ENCODE measurements around the gene THRAP3. TPM values are rescaled to one million over a fixed set of nuclear protein-coding genes. Genes with fewer than 3 reads are reported as not detected.

Gene THRAP3
- polyA plus RNA-seq, 1 experiment: 76.0 TPM

DNA sequence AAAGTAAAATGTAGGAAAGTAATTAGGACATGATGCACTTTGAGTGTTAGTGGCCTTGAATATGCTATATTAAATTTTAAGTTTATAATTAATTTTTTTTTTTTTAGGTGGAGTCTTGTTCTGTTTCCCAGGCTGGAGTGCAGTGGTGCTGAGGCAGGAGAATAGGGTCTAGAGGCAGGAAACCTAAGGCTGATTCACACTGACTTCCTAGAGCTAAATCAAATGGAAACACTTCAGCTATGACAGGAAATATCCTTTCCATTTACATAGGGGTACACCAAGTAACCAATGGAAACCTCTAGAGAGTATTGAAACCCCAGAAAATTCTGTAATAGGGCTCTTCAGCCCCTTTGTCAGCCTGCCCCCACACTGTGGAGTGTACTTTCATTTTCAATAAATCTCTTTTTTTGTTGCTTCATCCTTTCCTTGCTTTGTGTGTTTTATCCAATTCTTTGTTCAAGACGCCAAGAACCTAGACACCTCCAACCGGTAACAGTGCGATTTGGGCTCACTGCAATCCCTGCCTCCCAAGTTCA is 17.9 kb upstream of the THRAP3 start:
- Histone ChIP-seq H3K4me3 (ENCODE audit: low read depth, low read length) (no peak overlapping the region), H3K27me3 (ENCODE audit: control insufficient read depth, insufficient read depth, low read length) (no peaks in the 10 kb centered on the region), H3K27ac (ENCODE audit: low read depth, low read length) (no peak overlapping the region), H3K9me3 (ENCODE audit: control insufficient read depth, insufficient read depth, low read length) (no peaks in the 10 kb centered on the region; the same call in 1 of the 2 replicates)
- CTCF ChIA-PET: interaction anchor here (0.6 to 1.1 kb wide), 2 partner anchors 18 to 104 kb away, joined by 3 to 4 read pairs; no protein-coding TSS in a partner anchor
- POLR2A ChIA-PET: no interaction called here
- TF ChIP-seq, protein P1, sequence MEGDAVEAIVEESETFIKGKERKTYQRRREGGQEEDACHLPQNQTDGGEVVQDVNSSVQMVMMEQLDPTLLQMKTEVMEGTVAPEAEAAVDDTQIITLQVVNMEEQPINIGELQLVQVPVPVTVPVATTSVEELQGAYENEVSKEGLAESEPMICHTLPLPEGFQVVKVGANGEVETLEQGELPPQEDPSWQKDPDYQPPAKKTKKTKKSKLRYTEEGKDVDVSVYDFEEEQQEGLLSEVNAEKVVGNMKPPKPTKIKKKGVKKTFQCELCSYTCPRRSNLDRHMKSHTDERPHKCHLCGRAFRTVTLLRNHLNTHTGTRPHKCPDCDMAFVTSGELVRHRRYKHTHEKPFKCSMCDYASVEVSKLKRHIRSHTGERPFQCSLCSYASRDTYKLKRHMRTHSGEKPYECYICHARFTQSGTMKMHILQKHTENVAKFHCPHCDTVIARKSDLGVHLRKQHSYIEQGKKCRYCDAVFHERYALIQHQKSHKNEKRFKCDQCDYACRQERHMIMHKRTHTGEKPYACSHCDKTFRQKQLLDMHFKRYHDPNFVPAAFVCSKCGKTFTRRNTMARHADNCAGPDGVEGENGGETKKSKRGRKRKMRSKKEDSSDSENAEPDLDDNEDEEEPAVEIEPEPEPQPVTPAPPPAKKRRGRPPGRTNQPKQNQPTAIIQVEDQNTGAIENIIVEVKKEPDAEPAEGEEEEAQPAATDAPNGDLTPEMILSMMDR (IDR thresholded peaks at IDR 0.05; ENCODE audit: low read depth, low read length): no peak
- no peak for DNase-seq (ENCODE audit: low read depth, low spot score)

DNA sequence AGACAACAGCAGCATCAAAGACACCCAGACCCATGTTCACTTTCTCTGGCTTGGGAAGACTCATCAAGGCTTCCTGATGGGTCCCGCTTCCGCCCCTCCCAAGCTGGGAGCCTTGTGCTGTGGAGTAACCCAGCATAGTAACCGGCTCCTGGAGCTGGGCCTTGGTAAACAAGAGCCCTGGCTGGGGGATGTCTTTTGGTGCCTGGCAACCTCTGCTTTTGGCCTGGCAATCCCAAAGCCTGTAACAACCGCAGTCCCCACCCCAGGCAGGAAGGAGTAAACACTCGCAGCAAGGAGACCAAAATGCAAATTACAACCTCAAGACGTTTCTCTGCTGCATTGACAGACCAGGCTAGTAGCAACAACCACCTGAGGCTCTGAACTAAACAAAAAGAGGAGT is 16.9 kb upstream of the THRAP3 start:
- ChIA-PET POLR2A (no interaction called here), CTCF (interaction anchor here (1.1 kb wide), 1 partner anchor 19 kb away, joined by 4 read pairs; no protein-coding TSS in a partner anchor)
- no peak overlapping the region for H3K4me3 ChIP-seq (ENCODE audit: low read depth, low read length)
- no peak overlapping the region for H3K27ac ChIP-seq (ENCODE audit: low read depth, low read length)
- DNase-seq (ENCODE audit: low read depth, low spot score): no peak
- TF ChIP-seq, protein P1 (IDR thresholded peaks at IDR 0.05; ENCODE audit: low read depth, low read length): no peak
- H3K27me3 ChIP-seq (ENCODE audit: control insufficient read depth, insufficient read depth, low read length): no peaks in the 10 kb centered on the region
- H3K9me3 ChIP-seq (ENCODE audit: control insufficient read depth, insufficient read depth, low read length): no peaks in the 10 kb centered on the region; the same call in 1 of the 2 replicates

DNA sequence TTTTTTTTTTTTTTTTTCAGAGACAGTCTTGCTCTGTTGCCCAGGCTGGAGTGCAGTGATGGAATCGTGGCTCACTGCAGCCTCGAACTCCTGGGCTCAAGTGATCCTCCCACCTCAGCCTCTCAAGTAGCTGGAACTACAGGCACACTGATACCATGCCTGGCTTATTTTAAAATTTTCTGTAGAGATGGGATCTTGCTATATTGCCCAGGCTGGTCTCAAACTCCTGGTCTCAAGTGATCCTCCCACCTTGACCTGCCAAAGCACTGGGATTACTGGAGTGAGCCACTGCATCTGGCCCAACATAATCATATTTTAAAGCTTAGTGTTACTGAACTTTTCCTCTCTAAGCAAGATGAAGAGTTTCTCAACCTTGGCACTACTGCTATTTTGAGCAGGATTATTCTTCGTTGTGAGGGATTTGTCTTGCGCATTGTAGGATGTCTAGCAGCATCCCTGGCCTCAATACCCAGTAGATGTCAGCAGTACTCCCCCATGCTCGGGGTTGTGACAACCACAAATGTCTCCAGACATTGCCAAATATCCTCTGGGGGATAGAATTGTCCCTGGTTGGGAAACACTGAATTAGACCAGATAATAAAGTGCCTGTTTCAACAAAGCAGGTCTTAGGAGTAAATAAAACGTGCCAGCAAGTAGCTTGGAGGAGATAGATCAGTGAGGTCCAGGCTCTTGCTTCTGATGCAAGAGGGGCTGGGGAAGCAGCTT is 15.1 kb upstream of the THRAP3 start:
- TF ChIP-seq, protein P1 (IDR thresholded peaks at IDR 0.05; ENCODE audit: low read depth, low read length): no peak
- no peak overlapping the region for H3K4me3 ChIP-seq (ENCODE audit: low read depth, low read length)
- ChIA-PET CTCF (interaction anchor here (1.0 kb wide), 1 partner anchor 76 kb away, joined by 4 read pairs; no protein-coding TSS in a partner anchor), POLR2A (interaction anchor here (1.5 kb wide), 1 partner anchor 14 kb away, joined by 3 read pairs; no protein-coding TSS in a partner anchor)
- H3K27ac ChIP-seq (ENCODE audit: low read depth, low read length): no peak overlapping the region
- no peaks in the 10 kb centered on the region; the same call in 1 of the 2 replicates for H3K9me3 ChIP-seq (ENCODE audit: control insufficient read depth, insufficient read depth, low read length)
- no peaks in the 10 kb centered on the region for H3K27me3 ChIP-seq (ENCODE audit: control insufficient read depth, insufficient read depth, low read length)
- no peak for DNase-seq (ENCODE audit: low read depth, low spot score)

DNA sequence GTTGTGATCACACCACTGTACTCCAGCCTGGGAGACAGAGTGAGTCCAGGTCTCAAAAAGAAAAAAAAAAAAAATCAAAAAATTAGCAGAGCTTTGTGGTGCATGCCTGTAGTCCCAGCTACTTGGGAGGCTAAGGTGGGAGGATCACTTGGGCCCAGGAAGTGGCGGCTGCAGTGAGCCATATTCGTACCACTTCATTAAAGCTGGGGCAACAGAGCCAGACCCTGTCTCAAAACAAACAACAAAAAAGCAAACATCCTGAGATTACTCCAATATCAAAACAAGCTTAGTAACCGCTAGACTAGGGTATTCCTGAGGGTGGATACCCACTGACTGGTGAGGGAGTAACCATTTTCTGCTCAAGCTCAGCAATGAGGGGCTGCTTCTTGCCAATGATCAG is 12.9 kb upstream of the THRAP3 start:
- no peaks in the 10 kb centered on the region for H3K9me3 ChIP-seq (ENCODE audit: control insufficient read depth, insufficient read depth, low read length)
- POLR2A ChIA-PET: no interaction called here

More for the DNA sequence above, 12.9 kb upstream of the THRAP3 start:
- TF ChIP-seq, protein P1 (IDR thresholded peaks at IDR 0.05; ENCODE audit: low read depth, low read length): no peak
- Histone ChIP-seq H3K4me3 (ENCODE audit: low read depth, low read length) (no peak overlapping the region), H3K27ac (ENCODE audit: low read depth, low read length) (no peak overlapping the region), H3K27me3 (ENCODE audit: control insufficient read depth, insufficient read depth, low read length) (no peaks in the 10 kb centered on the region)
- CTCF ChIA-PET: interaction anchor here (0.8 to 1.6 kb wide), 3 partner anchors 19 to 89 kb away, joined by 3 to 6 read pairs (median 4); no protein-coding TSS in a partner anchor
- no peak for DNase-seq (ENCODE audit: low read depth, low spot score)
